GM18868 (cell line): ENCODE measurements around the gene SCLT1.

Experiments used
- ATAC-seq: cut with Tn5 transposase; IDR thresholded peaks from one replicate; pipeline ENCODE4 v1.9.1; 2021; ENCODE audit warnings: mild to moderate bottlenecking, moderate library complexity; ENCODE audit not compliant: unreplicated experiment

The SCLT1 gene

DNA sequence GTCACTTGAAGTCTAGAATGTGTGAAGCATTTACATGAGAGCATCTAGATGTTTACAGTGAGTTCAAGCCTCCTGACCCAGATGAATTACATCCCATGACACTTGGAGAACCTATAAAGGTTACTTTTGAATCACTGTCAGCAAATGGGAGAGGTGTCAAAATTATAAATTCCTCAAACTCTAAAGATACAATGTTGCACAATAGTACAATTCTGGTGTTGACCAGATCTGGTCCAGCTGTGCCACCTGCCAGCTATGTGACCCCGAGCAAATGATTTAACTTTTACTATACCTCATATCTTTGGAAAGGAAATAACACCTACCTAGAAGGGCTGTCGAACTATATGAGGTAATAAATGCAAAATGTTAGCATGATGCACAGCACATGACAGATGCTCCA lies 214.1 kb downstream of the SCLT1 start:
- ATAC-seq: no peak

DNA sequence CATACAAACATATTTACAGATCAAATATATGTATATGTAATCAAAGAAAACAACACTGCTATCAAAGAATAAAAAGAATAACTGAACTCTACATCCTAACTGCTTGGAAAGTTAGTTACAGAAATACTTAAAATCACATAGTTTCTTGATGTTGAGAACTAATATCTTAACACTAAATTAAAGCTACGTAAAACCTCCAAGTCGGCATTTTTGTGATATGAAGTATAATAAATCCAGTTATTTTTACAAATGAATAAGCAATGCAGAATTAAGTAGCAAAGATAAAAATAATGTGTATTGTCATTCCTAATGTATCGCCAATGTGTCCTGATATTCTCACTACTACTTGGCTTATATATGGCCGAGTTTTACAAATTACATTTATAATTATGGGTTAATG lies 215.4 kb downstream of the SCLT1 start:
- ATAC-seq: no peak

DNA sequence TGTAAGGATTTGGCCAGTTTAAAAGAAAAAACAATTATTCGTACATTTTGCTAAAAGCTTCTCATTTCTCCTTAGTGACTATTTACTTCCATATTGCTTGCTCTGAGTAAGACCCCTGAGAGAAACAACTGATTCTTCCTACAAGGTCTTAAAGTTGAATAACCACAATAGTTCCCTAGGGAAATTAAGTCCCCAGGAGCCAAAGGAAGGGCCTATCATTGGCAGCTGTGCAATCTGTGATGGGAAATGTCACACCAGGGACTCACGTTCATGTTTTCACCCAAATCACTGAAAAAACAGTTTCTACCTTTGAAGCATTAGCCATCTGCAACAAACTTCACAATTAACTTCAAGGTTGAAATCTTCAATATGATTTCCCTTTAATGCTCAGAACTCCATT lies 217.1 kb downstream of the SCLT1 start:
- ATAC-seq: no peak

DNA sequence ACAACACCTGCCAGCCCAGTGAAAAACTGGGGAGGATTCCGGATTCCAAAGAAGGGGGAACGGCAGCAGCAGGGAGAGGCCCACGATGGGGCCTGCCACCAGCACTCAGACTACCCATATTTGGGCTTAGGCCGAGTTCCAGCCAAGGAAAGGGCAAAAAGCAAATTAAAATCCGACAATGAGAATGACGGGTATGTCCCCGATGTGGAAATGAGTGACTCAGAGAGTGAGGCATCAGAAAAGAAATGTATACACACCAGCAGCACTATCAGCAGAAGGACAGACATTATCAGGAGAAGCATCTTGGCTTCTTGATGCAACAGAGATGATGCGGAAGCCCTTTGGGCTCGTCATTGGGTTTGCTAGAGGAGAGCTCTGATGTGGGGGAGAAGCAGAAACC lies 221.4 kb downstream of the SCLT1 start:
- ATAC-seq: no peak

DNA sequence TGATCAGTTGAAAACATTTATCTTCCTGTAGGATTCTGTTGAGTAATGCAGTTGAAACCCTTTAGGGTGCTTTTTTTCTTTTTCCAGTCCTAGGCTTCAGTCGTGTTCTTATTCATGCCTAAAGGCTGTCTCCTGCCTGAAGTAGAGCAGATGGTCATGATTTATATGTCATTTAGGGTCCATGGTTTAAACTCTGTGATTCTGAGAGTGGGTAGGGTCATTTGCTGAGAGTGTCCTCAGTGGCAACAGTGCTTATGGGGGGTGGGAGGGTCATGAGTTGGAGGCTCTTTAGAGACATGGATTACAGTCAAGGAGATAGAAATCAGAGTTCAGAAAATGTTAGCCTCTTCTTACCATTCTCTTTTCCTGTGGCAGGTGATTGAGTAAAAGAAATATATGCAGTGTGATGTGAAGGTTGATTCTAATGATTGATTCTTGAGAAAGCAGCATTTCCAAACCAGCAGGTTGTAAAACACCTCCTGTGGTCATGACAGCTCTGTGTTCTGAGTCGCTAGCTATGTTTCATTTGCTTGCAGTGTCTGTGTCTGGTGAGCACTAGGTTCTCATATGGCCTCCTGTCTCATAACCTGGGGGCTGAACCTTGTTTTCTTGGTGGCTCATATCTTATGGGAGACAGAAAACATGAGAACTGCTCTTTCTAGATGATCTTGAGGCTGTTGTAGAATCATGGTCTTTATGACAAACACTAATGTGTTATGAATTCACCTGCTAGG lies 223.4 kb downstream of the SCLT1 start:
- no peak for ATAC-seq

DNA sequence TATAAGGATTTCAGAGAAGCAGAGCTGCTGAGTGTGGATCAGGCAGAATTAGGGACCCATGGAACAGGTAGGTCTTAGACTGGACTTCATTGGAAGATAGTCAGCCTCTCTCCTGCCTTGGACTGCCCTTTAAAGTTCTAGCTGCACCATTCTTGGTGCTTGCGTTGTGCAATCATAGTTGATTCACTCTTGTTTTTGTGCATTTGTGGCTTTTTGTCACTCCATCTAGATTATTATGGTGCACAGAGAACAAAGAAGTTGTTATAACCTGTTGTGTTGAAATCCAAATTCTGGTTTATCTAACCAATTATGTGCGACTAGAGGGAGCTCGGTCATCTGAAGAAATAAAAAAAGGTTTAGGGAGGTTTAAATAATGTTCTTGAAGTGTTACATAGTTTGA lies 224.6 kb downstream of the SCLT1 start:
- ATAC-seq: no peak

DNA sequence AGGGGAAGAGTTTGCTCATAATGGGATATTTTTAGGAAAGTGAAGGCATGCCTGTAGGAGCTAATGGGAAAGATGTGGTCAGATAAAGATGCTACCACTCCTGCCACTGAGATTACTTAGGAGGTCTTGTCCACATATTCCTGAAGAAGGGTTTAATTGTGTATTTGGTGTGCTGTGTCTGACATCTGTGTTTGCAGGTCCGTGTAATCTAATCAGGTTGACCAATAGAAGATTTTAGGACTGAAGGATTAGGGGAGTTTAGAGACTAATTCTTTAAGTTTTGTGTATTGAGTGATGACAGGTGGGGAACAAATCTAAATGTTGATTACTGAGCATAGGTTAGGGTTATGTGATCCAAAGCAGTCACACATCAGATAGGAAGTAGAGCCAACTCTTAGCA lies 226.6 kb downstream of the SCLT1 start:
- no peak for ATAC-seq

DNA sequence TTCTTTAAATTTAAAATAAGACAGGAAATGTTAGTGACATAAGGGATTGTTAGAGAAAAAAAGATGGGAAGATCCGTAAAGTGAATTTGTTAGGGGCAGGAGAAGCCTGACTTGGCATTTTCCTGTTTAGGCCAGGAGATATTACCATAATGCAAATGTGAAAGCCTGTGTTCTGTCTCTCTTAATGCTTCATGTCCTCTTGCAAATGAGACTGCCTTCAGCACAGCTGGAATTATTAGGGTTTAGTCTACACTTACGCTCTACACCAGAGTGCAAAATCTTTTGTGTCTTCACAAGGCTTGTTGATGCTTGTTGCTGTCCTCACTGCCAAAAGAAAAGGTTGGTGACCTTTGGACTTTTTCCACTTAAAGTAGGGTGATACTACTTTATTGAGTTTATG lies 227.1 kb downstream of the SCLT1 start:
- no peak for ATAC-seq

DNA sequence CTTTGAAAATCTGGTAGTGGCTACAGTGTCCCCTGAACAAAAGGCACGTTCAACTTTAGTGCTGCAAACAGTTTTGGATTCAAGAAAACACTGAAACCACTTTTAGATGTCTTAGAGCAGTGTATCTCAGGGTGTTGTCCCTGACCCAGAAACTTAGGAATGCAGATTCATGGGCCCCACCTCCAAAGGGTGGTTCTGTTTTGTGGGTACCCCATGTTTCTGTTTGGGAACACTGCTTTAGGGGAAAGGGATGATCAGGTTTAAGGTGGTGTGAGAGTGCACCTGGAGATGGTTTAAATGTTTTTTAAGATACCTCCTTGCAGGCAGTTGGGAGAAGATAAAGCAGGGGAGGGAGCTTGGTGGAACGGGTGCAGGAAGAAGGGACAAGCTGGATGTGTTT lies 228.2 kb downstream of the SCLT1 start:
- no peak for ATAC-seq

DNA sequence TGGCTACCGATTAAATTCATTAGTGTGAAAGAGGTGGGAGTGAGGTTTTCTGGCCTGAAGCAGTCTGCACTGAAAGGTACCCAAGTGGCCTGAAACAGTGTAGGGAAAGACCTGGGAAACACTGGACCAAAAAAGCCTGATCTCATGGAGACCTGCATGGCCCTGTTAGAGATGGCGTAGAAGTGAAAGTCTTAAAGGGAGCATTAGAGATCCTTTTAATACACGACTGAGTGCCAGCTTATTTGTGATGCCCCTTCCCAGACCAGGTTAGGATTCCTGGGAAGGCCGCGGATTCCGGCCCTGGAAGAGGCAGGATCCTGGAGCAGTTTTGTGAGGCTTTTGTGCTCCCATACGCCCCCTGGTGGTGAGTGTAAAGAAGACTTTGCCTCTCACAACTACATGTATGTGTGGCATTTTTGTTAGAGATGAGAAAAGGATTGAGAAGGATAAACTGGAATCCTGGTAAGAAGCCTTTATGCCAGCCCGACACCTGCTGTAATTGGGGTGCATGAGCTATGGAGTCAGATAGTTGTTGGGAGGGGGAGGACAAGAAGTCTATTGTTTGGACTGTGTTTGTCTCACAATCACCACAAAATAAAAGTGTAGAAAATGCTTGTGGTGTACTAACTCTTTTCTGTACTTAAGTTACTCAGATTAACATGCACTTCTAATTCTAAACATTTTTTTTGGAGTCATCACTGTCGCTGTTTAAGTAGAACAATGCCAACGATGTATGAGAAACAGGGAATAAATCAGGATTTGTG lies 229.8 kb downstream of the SCLT1 start:
- ATAC-seq: no peak

DNA sequence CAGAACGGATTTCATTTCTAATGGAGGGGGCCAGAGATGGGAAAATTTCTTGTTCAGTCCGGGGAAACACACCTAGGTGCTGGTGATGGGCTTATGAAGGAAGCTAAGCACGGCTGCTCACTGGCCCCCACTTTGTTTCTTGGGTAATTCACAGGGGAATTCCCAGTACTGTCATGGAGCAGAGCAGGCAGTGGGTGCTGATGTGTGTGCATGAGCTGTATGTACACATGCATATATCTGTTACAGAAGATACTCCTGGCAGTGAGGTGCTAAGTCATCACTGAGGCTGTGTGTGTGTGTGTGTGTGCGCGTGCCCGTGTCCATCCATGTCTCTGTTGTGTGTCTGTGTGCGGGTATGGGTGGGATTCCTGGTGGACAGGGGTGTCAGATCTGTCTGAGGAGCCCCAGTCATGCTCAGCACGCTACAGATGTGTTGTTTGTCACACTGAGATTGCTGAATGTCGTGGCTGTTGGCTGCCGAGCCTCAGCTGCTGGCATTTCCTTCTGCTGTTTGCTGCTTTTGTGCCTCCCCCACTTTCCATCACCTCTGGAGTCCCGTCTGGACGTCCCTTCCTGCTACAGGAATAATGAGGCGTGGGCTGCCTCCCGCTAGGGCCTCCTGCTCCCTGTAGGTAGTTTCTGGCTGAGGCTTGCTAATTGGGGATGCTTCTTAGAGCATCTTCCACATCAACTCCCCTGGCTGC lies 230.6 kb downstream of the SCLT1 start:
- peak; percentile 83 for ATAC-seq

DNA sequence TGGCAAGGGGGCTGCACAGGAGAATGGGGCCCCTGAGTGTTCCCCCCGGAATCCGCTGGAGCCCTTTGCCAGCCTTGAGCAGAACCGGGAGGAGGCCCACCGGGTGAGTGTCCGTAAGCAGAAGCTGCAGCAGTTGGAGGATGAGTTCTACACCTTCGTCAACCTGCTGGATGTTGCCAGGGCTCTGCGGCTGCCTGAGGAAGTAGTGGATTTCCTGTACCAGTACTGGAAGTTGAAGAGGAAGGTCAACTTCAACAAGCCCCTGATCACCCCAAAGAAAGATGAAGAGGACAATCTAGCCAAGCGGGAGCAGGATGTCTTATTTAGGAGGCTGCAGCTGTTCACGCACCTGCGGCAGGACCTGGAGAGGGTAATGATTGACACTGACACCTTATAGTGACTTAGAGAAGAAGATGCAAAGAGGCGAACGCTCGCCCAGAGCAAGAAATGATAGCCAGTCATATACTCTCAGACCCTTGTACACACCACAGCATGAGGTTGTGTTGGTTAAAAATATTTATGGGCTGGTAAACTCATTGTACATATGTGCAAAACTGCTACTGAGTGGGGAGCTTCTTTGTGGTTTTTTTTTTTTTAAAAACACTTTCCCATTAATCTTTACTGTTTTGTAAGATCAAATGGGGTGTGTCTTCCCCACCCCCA lies 231.4 kb downstream of the SCLT1 start:
- peak; percentile 26 for ATAC-seq

DNA sequence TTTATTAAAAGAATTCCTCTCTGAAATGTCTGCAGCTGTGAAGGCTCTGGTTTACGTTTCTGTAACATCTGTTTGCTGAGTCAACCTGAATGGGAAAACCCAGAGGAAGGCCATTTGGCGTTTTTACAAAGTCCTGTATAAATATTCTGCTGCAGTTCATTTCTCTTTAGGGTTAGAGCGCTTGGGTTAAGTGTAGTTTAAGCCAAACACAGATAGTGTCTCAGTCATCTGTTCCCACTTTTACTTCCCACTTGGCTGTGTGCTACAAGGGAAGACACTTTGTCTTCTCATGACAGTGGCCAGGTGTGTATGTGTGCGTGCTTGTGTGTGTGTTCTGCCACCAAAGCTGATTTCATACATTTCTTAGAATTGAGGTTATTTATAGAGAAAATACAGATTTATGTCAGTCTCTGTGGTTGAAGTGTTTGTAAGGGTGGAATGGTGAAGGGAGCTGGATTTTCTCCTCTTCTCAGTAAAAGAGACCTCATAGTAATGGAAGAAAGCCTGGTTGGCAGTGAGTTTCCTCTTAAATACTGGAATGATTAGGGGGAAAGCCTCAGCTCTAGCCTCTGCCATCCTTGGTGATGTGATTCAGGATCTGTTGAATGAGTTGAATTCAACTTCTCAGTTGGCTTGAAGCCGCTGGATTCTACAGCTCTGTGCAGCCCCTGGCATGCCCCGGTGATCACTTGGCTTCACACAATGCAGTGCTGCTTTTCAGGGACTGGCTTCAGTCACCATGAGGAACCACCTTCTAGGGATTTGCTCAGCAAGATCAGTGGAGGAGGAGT lies 233.3 kb downstream of the SCLT1 start:
- peak; percentile 19 for ATAC-seq

DNA sequence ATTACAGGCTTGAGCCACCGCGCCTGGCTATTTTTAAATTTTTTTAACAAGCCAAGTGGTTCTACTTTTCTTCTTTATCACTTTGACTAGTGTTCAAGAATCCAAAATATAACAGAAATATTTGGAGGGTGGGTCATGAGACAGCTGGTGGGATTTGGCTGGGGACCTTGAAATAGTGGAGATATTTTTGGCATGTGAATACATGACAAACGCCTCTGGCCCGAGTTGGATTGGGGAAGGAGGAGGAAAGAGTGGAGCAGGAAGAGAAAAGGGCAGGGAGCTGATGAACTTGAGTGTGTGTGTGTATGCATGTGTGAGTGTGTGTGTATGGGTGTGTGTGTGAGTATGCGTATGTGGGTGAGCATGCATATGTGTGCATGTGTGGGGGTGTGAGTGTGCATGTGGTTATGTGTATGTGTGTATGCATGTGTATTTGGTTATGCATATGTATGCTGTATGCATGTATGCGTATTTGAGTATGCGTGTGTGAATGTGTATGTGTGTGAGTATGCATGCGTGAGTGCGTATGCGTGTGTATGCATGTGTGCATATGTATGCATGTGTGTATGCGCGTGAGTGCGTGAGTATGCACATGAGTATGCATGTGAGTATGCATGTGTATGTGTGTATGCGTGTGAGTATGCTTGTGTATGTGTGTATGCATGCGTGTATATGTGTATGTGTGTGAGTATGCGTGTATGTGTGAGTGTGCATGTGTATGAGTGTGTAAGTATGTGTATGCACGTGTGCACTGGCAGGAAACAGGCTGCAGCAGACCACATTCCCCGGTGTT lies 234.3 kb downstream of the SCLT1 start:
- ATAC-seq: no peak

DNA sequence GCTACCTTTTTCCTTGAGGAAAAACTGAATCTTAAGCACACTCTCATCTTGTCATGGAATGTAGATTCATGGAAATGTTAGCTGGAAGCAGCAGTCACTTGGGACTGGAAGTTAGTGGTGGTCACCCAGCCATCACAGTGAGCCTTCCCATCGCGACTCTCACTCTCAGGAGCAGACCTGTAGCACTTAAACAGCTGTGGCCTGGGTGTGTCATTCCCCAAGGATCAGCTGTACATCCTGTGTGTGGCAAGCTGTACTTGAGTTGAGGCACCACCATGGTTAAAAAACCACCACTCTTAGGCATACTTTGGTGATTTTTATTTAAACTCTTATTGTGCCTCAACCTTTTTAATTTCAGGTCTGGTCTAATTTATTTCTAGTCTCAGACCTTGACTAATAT lies 237.1 kb downstream of the SCLT1 start:
- ATAC-seq: no peak

DNA sequence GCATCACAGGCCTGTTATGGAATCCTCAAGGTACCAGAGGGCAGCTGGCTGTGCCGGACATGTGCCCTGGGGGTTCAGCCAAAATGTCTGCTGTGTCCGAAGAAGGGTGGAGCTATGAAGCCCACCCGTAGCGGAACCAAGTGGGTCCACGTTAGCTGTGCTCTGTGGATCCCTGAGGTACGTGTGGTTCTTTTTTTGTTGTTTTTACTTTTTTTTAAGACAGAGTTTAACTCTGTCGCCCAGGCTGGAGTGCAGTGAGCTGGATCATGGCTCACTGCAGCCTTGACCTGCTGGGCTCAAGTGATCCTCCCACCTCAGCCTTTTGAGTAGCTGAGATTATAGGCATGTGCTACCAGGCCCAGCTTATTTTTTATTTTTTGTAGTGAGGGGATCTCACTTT lies 237.7 kb downstream of the SCLT1 start:
- no peak for ATAC-seq

DNA sequence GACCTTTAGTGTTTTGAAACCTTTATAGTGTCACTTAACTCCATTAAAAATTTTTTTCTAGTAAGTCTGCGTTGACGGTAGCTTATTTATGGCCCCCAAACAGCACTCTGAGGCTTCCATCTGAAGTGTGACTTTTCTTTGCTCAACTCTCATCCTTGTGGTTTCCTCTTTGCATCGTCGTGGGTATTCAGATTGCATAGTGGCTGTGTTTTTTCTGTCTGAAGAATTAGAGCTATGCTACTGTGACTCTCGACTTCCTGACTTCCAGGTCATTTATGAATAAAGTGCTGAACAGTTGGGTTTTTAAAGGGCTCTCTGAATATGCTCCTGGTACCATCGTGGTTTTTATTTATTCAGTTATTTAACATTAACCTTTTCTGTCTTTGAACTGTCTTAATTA lies 238.9 kb downstream of the SCLT1 start:
- ATAC-seq: peak; percentile 89

DNA sequence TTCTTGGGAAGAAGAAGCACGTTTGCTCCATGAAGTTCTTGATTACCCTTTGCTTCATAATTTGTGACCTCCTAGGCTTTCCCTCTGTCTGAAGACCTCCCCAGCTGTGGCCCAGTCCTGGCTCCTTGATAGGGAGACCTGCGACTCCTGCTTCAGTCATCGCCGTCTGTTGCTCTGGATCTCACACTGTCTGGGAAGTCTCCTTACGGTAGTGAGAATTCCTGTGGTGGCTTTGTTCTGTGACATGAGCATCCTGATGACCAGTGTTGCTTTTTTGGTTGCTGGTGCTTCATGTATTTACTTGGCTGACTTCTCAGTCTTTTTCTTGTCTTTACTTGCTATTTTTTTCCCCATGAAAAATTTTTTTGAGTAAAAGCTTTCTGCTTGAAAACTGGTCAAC lies 239.6 kb downstream of the SCLT1 start:
- no peak for ATAC-seq

DNA sequence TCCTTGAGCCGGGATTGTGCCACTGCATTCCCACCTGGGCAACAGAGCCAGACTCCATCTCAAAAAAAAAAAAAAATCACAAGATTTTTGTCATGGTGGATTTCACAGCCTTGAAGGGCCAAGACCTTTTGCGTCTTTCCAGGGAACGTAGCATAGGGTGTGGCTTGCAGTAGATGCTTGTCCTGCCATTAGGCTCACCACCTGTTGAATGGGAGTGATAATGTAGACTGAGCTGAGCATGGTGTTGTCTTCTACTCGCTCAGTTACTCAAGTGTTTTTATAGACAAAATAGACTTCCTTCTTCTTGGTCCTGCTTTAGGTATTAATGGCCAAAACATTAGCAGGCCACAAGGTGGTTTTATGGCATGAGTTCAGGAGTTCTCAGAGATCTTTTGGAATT lies 243.1 kb downstream of the SCLT1 start:
- no peak for ATAC-seq

DNA sequence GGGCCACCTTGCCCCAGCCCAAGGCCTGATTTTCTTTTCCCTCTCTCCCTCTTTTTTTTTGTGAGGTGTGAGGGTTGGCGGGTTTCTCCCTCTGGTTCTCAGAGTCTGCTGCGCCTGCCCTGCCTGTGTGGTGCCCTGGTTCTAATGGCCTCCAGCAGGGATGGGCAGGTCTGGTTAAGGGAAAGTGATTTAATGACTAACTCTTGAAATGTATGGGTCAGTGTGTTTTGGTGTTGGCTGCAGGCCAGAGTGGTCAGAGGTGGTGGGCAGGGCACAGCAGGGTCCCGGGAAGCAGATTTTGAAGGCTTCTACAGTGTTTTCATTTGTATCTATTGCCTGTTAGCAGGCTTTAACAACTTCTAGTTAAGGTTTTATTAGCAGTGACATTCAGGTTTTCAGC lies 244.9 kb downstream of the SCLT1 start:
- no peak for ATAC-seq
